ENCODE data around the gene CXCL11. TPM values are rescaled to one million over a fixed set of nuclear protein-coding genes. Genes with fewer than 3 reads are reported as not detected.

The CXCL11 gene
- polyA plus RNA-seq, 2 of the 4 experiments (the other 2 are of a cell fraction): not detected

GRCh38 chr4:76010576-76010975, 25.3 kb downstream of the CXCL11 start (continued):
- TF ChIP-seq HMGXB4 (CRISPR knock-in tag; IDR thresholded peaks at IDR 0.05; ENCODE audit: borderline replicate concordance): no peak
- TF ChIP-seq CBX8 (IDR thresholded peaks at IDR 0.05): no peak
- no peak for TF ChIP-seq HOXB13 (CRISPR knock-in tag; IDR thresholded peaks at IDR 0.05; ENCODE audit: low read depth)
- no peak for TF ChIP-seq NR3C1 (IDR thresholded peaks at IDR 0.05)
- no peak for TF ChIP-seq POLR2AphosphoS2 (conservative IDR thresholded peaks at IDR 0.05; ENCODE audit: low read length)
- TF ChIP-seq MYC (IDR thresholded peaks at IDR 0.05; ENCODE audit: borderline replicate concordance, low read length): no peak

- TF ChIP-seq EHF (CRISPR knock-in tag; IDR thresholded peaks at IDR 0.05): no peak
- TF ChIP-seq MAX (IDR thresholded peaks at IDR 0.05): no peak
- no peak for TF ChIP-seq NR3C1 (IDR thresholded peaks at IDR 0.05)
- TF ChIP-seq ZNF302 (CRISPR knock-in tag; IDR thresholded peaks at IDR 0.05): no peak
- TF ChIP-seq RCOR1 (IDR thresholded peaks at IDR 0.05; ENCODE audit: low read depth, low read length): no peak
- TF ChIP-seq ELK1 (IDR thresholded peaks at IDR 0.05; ENCODE audit: low read depth, low read length): no peak
- TF ChIP-seq BCL3 (IDR thresholded peaks at IDR 0.05): no peak
- TF ChIP-seq NFE2L2 (conservative IDR thresholded peaks at IDR 0.05; ENCODE audit: low read length): no peak
- TF ChIP-seq HOXB5 (CRISPR knock-in tag; IDR thresholded peaks at IDR 0.05): no peak
- TF ChIP-seq REST (IDR thresholded peaks at IDR 0.05): no peak
- no peak for TF ChIP-seq ZSCAN20 (CRISPR knock-in tag; IDR thresholded peaks at IDR 0.05)
- TF ChIP-seq JUN (IDR thresholded peaks at IDR 0.05): no peak
- Histone ChIP-seq H3K9me3 (no peaks in the 10 kb centered on the region), H3K4me3 (no peak overlapping the region), H3K4me2 (no peak overlapping the region), H3K27ac (no peak overlapping the region), H3K4me1 (no peaks in the 10 kb centered on the region)
- no peak for ATAC-seq
- POLR2A ChIA-PET: no interaction called here
- CTCF ChIA-PET: interaction anchor here (0.7 to 1.5 kb wide), 3 partner anchors 13 to 58 kb away, joined by 3 to 4 read pairs (median 4); no protein-coding TSS in a partner anchor
- no peak for FAIRE-seq
- WGBS (ENCODE audit: missing lambda C conversion rate): 69% methylated on average over 5 of the region's 5 CpGs
- no peak for DNase-seq (ENCODE audit: low read depth in 1 of 2, low spot score in 1 of 2)
Measured at GRCh38 chr4:76009311-76009710, 26.6 kb downstream of the CXCL11 start.

Data from A549 (cell line).